ENCODE results near the gene ANKRD33.
"Not testable (repeated sequence)": the region's sequence is repeated elsewhere in the genome, so short reads cannot be mapped to it uniquely, and the experiment has no call there.

The ANKRD33 gene

GRCh38 chr12:51879102-51879501 lies 8.8 kb upstream of the ANKRD33 start:
- DNase-seq (ENCODE audit: low spot score) = no peak

GRCh38 chr12:51883295-51883694 lies 4.6 kb upstream of the ANKRD33 start:
- DNase-seq (ENCODE audit: low spot score) = no peak

- DNase-seq (ENCODE audit: low spot score) = no peak
Observed at GRCh38 chr12:51883998-51884675, 3.8 kb upstream of the ANKRD33 start.

- no peak for DNase-seq (ENCODE audit: low spot score)
Observed at GRCh38 chr12:51884676-51885229, 3.1 kb upstream of the ANKRD33 start.

- DNase-seq (ENCODE audit: low spot score) = not testable (repeated sequence)
Observed at GRCh38 chr12:51885294-51886020, 2.4 kb upstream of the ANKRD33 start.

GRCh38 chr12:51886021-51886710 lies 1.7 kb upstream of the ANKRD33 start:
- DNase-seq (ENCODE audit: low spot score) = peak; percentile 66

- no peak for DNase-seq (ENCODE audit: low spot score)
Observed at GRCh38 chr12:51888316-51889215, 663 bp downstream of the ANKRD33 start.

GRCh38 chr12:51889216-51890132 lies 1.6 kb downstream of the ANKRD33 start:
- no peak for DNase-seq (ENCODE audit: low spot score)

- DNase-seq (ENCODE audit: low spot score) = no peak
Observed at GRCh38 chr12:51890133-51890464, 2.2 kb downstream of the ANKRD33 start.

GRCh38 chr12:51890511-51891171 lies 2.7 kb downstream of the ANKRD33 start:
- DNase-seq (ENCODE audit: low spot score) = no peak

GRCh38 chr12:51891843-51892242 lies 3.9 kb downstream of the ANKRD33 start:
- no peak for DNase-seq (ENCODE audit: low spot score)

GRCh38 chr12:51893786-51894185 lies 5.9 kb downstream of the ANKRD33 start:
- no peak for DNase-seq (ENCODE audit: low spot score)

- no peak for DNase-seq (ENCODE audit: low spot score)
Observed at GRCh38 chr12:51895378-51896135, 7.7 kb downstream of the ANKRD33 start.

- no peak for DNase-seq (ENCODE audit: low spot score)
Observed at GRCh38 chr12:51896236-51896635, 8.3 kb downstream of the ANKRD33 start.

GRCh38 chr12:51897181-51897580 lies 9.3 kb downstream of the ANKRD33 start:
- DNase-seq (ENCODE audit: low spot score) = no peak

GRCh38 chr12:51898506-51898905 lies 10.6 kb downstream of the ANKRD33 start:
- no peak for DNase-seq (ENCODE audit: low spot score)

- DNase-seq (ENCODE audit: low spot score) = no peak
Observed at GRCh38 chr12:51898937-51899336, 11.0 kb downstream of the ANKRD33 start.

GRCh38 chr12:51900323-51900889 lies 12.5 kb downstream of the ANKRD33 start:
- no peak for DNase-seq (ENCODE audit: low spot score)
